Activated naive CD4-positive, alpha-beta T cell treated with anti-CD3 and anti-CD28 coated beads, Interleukin-2, amount 10 ng/mL, durations not matched to agents 7 days and 5 days (primary cell): ENCODE measurements around the gene SNAI3.
A peak's percentile ranks its signal among the peaks of the same experiment; 100 is the strongest.

Source experiments
- CTCF ChIA-PET: fragments of 350-600 bp; sonication (Branson Sonifier 250); formaldehyde crosslinking; loops from one replicate; lab custom pipeline; 2021; ENCODE audit warnings: antibody characterized with exemption; lab: Charles Lee
- DNase-seq: peaks from one replicate; pipeline ENCODE4 v3.0.0-alpha.2; 2020
- H3K27ac Mint-ChIP-seq: one replicate; pipeline ENCODE4 v1.8.0; 2021; ENCODE audit warnings: mild to moderate bottlenecking, moderate library complexity, mixed read lengths
- H3K27me3 Mint-ChIP-seq: one replicate; pipeline ENCODE4 v1.8.0; 2021; ENCODE audit warnings: mild to moderate bottlenecking, mixed read lengths
- H3K36me3 Mint-ChIP-seq: one replicate; pipeline ENCODE4 v1.8.0; 2021; ENCODE audit warnings: mixed read lengths
- H3K4me1 Mint-ChIP-seq: one replicate; pipeline ENCODE4 v1.8.0; 2021; ENCODE audit warnings: mixed read lengths
- H3K4me3 Mint-ChIP-seq: one replicate; pipeline ENCODE4 v1.8.0; 2021; ENCODE audit warnings: mild to moderate bottlenecking, moderate library complexity, mixed read lengths
- H3K9me3 Mint-ChIP-seq: one replicate; pipeline ENCODE4 v1.8.0; 2021; ENCODE audit warnings: mixed read lengths

SNAI3 gene

DNA sequence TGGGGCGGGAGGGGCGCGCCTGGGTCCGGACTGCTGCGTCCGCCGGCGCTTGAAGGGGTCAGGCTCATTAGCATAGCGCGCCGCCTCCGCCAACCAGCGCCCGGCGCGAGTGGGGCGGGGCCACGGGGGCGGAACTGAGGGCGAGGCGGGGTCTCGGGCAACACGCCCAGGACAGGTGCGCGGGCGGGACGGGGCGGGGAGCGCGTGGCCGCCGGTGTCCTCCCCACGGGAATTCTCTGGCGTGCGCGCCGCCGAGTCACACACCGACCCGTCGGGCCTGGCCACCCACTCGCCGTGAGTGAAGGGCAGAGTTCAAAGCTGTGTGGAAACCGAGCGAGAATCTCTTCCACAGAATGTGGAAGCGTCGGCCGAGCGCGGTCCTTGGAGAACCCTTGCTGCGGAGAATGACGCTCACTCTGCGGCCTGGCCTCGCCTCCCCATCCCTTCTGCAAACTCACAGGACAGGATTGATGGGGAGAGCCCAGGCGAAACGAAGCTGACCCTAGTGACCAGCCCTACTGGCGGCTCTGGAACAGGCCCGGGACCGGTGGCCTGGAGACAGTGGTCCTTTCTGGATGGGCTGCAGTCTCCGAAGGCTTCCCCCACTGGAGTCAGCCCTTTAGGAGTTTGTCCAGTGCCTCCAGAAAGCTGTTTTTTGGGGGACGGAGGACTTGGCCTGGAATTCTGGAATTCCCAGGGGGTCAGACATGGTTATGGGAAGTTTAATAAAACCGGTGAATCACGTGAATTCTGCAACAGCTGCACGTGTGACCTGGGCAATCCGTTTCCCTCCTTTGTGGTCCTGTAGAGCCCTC is at the start of gene SNAI3:
TSS of gene SNAI3 (minus strand) at position 69 of the 815 bp plus-strand sequence. CDS start 101 bp downstream, outside the sequence.
- peaks cover 16% of the 10 kb centered on the region for H3K36me3 Mint-ChIP-seq
- peak within 1 kb of the TSS; percentile 83 for H3K4me3 Mint-ChIP-seq
- H3K9me3 Mint-ChIP-seq = no peaks in the 10 kb centered on the region
- peaks cover 80% of the 10 kb centered on the region for H3K4me1 Mint-ChIP-seq
- peak; percentile 93 for DNase-seq
- CTCF ChIA-PET = interaction anchor here (0.9 kb wide), 1 partner anchor 20 kb away, joined by 4 read pairs; the partner anchor contains the start of gene CTU2
- peaks cover 13% of the 10 kb centered on the region for H3K27me3 Mint-ChIP-seq
- H3K27ac Mint-ChIP-seq = peak within 1 kb of the TSS; percentile 52

DNA sequence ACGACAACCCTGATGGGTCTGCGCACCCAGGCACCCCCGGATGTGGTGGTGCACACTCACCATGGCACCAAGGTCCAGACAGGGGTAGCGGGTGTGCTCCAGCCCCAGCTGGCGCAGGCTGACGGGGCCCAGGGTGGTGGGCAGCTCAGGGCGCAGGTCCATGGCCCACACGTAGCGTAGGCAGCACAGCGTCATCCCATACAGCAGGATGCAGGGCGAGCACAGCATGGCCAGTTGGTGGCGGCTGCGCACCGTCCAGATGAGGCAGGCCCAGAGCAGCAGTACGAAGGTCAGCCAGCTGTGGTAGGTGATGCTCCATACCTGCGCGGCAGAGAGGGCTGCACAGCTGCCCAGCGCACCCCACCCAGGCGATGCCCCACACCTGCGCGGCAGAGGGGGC is 49.8 kb upstream of the SNAI3 start:
- DNase-seq = no peak
- H3K4me3 Mint-ChIP-seq = no peak overlapping the region
- H3K4me1 Mint-ChIP-seq = peaks cover 7% of the 10 kb centered on the region
- no peak overlapping the region for H3K27ac Mint-ChIP-seq
- peaks cover 17% of the 10 kb centered on the region for H3K36me3 Mint-ChIP-seq
- H3K27me3 Mint-ChIP-seq = no peaks in the 10 kb centered on the region
- no peaks in the 10 kb centered on the region for H3K9me3 Mint-ChIP-seq
- CTCF ChIA-PET = interaction anchor here (1.0 to 3.6 kb wide), 4 partner anchors 10 to 79 kb away, joined by 3 to 49 read pairs (median 12); no protein-coding TSS in a partner anchor

DNA sequence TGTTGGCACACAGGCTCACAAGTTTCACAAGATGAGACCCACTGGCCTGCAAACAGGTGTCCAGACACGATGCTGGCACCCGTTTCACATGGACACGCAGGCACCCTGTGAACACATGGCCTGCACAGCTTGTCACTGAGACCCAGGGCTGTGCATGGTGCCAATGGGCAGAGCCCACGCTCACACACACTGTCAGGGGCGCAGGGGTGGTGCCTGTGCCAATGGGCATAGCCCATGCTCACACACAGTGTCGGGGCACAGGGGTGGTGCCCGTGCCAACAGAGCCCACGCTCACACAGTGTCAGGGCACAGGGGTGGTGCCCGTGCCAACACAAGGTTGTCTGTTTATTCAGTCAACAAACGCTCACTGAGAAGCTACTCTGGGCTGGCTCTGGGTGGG is 49.3 kb upstream of the SNAI3 start:
- CTCF ChIA-PET = interaction anchor here (1.4 to 3.6 kb wide), 3 partner anchors 11 to 50 kb away, joined by 4 to 49 read pairs (median 19); no protein-coding TSS in a partner anchor
- no peaks in the 10 kb centered on the region for H3K27me3 Mint-ChIP-seq
- H3K4me1 Mint-ChIP-seq = peaks cover 9% of the 10 kb centered on the region
- DNase-seq = no peak
- no peaks in the 10 kb centered on the region for H3K9me3 Mint-ChIP-seq
- H3K4me3 Mint-ChIP-seq = no peak overlapping the region
- H3K36me3 Mint-ChIP-seq = peaks cover 19% of the 10 kb centered on the region
- H3K27ac Mint-ChIP-seq = no peak overlapping the region

DNA sequence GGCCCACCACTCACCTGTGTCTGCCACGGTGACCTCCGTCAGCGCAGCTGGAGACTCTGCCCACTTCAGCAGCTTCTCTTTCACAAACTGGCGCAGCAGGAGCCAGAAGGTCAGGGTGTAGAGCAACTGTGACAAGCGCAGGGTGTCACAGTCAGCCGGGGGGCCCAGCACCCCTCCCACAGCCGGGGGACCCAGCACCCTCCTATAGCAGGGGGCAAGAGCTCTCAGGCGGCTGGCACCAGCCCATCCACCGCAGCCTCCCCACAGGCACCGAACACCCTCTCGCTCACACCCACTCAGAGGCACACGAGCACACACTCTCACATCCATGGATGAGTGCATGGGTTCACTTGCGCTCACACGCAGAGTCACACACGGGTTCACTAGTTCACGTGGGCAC is 48.8 kb upstream of the SNAI3 start:
- no peaks in the 10 kb centered on the region for H3K9me3 Mint-ChIP-seq
- H3K4me3 Mint-ChIP-seq = no peak overlapping the region
- no peak overlapping the region for H3K27ac Mint-ChIP-seq

DNA sequence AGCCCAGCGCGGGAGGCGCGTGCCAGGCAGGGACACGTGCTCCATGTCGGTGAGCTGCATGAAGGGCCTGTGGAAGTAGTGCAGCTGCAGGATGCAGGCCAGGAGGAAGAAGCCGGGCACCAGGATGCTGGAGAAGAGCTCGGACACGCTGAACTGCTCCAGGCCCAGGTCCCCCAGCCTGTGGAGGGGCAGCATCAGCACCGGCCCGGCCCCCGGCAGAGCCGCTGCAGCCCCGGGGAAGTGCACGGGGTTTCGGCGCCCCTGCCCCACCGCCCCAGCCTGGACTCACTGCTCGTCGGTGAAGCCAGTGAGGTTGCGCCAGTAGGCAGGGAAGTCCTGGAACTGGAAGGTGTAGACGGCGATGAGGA is 48.0 kb upstream of the SNAI3 start:
- Mint-ChIP-seq H3K36me3 (peaks cover 25% of the 10 kb centered on the region), H3K4me1 (peaks cover 9% of the 10 kb centered on the region), H3K27ac (no peak overlapping the region), H3K9me3 (no peaks in the 10 kb centered on the region), H3K27me3 (no peaks in the 10 kb centered on the region), H3K4me3 (no peak overlapping the region)
- CTCF ChIA-PET = interaction anchor here (0.7 to 0.9 kb wide), 2 partner anchors 9 to 13 kb away, joined by 3 read pairs; no protein-coding TSS in a partner anchor
- DNase-seq = no peak

More for the DNA sequence above, 48.8 kb upstream of the SNAI3 start:
- peaks cover 9% of the 10 kb centered on the region for H3K4me1 Mint-ChIP-seq
- DNase-seq = no peak
- H3K36me3 Mint-ChIP-seq = peaks cover 21% of the 10 kb centered on the region
- CTCF ChIA-PET = interaction anchor here (1.4 to 3.6 kb wide), 2 partner anchors 46 to 51 kb away, joined by 4 to 49 read pairs; no protein-coding TSS in a partner anchor
- H3K27me3 Mint-ChIP-seq = no peaks in the 10 kb centered on the region

DNA sequence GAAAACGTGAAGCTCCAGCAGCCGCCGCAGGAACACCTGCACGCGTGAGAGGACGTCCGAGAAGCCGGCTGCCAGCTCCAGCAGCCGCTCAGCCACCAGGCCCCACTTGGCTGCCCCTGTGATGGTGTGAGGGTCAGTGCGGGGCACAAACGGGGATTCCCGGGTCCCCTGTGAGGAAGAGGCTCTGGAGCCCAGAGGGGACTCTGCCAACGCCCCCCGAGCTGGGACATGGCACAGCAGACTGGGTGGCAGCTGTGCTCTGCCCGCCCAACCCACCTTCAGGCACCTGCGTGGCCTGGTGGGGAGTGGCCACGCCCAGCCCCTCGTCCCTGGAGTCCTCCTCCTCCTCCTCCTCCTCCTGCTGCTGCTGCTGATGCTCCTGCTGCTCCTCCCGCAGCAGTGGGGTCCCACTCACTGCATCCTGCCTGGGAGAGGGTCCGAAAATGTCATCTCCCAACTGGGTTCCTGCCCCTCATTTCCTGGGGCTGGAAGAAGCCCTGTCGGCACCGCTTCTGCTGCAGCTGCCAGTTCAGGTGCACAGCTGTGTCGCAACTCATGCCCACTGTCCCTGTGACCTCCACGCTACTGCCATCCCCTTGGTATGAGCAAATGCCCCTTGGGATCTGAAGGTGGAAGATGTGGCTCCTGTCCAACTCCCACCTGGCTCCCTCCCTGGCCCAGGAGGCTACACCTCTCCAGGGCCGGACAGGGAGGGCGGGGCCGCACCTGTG is 47.5 kb upstream of the SNAI3 start:
- DNase-seq = no peak
- peaks cover 24% of the 10 kb centered on the region for H3K36me3 Mint-ChIP-seq
- no peaks in the 10 kb centered on the region for H3K9me3 Mint-ChIP-seq
- CTCF ChIA-PET = interaction anchor here (0.7 to 0.9 kb wide), 2 partner anchors 9 to 14 kb away, joined by 3 read pairs; no protein-coding TSS in a partner anchor
- H3K27me3 Mint-ChIP-seq = no peaks in the 10 kb centered on the region
- H3K27ac Mint-ChIP-seq = no peak overlapping the region
- H3K4me1 Mint-ChIP-seq = peaks cover 9% of the 10 kb centered on the region
- H3K4me3 Mint-ChIP-seq = no peak overlapping the region

DNA sequence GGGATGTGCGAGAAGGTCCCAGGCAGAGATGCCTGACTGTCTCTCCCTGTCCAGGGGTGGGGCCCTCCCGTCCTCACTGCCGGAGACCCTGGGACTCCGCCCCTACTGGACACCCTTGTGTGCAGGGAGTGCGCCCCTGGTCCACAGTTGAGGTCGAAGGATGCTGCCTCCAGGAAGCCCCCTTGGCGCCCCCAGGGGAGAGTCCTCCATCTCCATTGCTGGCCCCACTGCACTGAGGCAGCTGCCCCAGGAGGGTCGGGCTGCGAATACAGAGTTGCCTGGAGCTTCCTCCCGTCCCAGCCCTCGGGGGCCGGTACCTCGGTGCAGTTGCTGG is 46.6 kb upstream of the SNAI3 start:
- Mint-ChIP-seq H3K36me3 (peaks cover 21% of the 10 kb centered on the region), H3K27me3 (no peaks in the 10 kb centered on the region), H3K27ac (peak overlapping the region; percentile 33), H3K4me1 (peaks cover 7% of the 10 kb centered on the region), H3K9me3 (no peaks in the 10 kb centered on the region), H3K4me3 (no peak overlapping the region)
- CTCF ChIA-PET = no interaction called here
- DNase-seq = no peak

DNA sequence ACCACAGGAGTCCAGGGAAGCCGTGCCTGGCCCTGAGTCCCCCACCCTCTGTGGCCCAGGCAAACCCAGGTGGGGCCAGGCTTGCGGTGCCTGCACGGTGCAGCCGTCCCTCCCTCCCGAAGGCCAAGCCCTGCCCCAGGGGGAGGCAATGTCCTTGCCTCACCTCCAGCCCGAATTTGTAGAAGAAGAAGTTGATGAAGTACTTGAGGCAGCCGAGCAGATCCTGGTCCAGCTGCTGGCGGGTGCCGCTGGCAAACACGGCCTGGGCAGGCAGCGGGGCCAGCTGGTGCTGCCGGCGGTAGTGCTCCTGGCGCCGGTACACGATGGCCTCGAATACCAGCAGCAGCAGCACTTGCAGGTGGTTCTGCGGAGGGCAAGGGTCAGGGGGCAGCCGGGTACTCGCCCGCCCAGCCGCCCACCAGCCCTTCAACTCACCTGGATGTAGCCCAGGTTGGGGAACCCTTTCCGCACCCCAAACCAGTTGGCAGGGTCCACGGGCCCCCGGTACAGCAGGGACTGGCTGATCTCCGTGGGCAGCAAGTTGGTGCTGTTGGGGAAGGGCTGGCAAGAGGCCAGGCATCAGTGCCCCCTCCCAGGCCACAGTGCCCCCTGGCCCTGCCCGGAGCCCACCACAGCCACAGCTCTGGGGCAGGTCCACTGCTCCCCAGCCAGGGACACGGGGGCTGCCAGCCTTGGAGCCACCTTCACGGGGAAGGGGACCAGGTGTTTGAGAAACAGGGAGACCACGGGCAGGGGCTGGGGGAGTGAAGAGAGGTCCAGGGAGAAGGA is 46.1 kb upstream of the SNAI3 start:
- Mint-ChIP-seq H3K27ac (peak overlapping the region; percentile 33), H3K27me3 (no peaks in the 10 kb centered on the region)

DNA sequence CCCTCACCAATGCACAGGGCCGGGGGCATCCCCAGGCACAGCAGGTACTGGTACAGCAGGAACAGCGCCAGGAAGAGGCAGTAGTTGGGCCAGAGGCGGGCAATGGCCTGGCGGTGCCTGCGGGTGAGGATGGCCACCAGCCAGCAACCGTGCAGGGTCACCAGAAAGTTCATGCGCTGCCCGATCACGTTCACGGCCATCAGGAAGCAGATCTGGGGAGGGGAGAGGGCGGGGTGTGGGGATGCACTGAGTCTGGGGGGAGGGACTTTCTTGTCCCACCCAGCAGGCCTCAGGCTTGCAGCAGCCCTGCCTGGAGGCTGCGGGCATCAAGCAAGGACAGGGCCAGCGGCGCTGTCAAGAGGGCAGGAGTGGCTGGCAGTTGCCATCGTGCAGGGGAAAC is 45.4 kb upstream of the SNAI3 start:
- no peak overlapping the region for H3K4me3 Mint-ChIP-seq
- peak overlapping the region; percentile 65 for H3K27ac Mint-ChIP-seq
- H3K4me1 Mint-ChIP-seq = peaks cover 7% of the 10 kb centered on the region
- peaks cover 23% of the 10 kb centered on the region for H3K36me3 Mint-ChIP-seq
- H3K9me3 Mint-ChIP-seq = no peaks in the 10 kb centered on the region
- no peak for DNase-seq
- CTCF ChIA-PET = no interaction called here
- H3K27me3 Mint-ChIP-seq = no peaks in the 10 kb centered on the region

More for the DNA sequence above, 46.1 kb upstream of the SNAI3 start:
- Mint-ChIP-seq H3K4me3 (no peak overlapping the region), H3K9me3 (no peaks in the 10 kb centered on the region), H3K36me3 (peaks cover 23% of the 10 kb centered on the region), H3K4me1 (peaks cover 7% of the 10 kb centered on the region)
- no peak for DNase-seq
- CTCF ChIA-PET = no interaction called here

DNA sequence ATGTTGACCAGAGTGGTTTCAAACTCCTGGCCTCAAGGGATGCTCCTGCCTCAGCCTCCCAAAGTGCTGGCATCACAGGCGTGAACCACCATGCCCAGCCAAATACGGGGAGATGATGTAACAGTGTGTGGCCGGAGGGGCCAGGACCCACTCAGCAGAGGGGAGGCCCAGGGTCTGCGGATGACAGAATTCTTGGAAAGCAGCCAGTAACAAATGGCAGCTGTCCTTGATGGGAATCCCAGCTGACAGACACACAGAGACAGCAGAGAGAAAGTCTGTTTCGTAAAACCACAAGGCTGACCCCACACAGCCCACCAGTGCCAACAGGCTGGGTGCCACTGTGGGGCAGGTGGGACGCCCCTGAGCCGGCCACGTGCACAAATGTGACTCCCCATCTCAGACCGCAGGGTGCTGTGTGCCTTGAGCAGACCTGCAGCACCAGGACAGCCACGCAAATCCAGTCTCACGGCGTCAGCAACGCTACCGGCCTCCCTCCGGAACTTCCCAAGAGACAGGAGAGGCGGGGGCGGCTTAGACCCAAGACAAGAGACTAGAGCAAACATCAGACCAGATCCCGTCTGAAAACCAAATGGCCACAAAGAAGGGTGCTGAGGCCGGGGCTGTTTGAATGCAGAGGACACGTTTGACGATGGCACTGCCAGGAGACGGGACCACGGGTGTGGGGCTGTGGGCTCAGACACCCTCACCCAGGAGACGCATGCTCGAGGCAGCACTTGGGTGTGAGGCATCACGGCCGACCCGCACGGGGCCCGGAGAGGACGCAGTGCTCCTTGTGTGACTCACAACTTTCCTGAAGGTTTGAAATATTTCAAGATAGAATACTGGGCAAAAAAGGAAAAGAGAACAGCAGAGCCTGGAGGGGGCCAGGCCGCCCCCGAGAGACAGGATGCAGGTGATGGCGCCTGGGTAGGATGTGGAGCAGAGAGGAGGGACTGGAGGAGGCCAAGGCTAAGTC is 44.6 kb upstream of the SNAI3 start:
- H3K27me3 Mint-ChIP-seq = no peaks in the 10 kb centered on the region
- peaks cover 28% of the 10 kb centered on the region for H3K36me3 Mint-ChIP-seq
- CTCF ChIA-PET = no interaction called here
- peak overlapping the region; percentile 65 for H3K27ac Mint-ChIP-seq
- DNase-seq = no peak
- no peak overlapping the region for H3K4me3 Mint-ChIP-seq
- H3K9me3 Mint-ChIP-seq = no peaks in the 10 kb centered on the region
- H3K4me1 Mint-ChIP-seq = peaks cover 7% of the 10 kb centered on the region

DNA sequence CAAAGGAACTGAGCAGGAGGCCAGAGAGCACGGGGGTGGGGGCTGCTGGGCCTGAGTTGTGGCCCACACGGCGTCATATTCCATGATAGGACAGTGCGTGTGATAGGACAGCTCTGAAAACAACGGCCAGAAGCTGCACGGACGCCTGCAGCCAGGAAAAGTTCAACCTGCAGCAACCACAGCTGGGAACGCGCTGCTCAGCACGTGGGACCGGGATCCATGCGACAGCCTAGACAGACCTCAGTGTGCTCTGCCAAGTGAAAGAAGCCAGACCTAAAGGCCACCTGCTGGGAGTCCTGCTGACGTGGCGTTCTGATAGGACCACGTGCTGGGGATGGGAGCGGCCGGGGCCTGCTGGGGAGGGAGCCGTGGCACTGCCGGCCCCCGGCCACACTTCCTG is 41.6 kb upstream of the SNAI3 start:
- CTCF ChIA-PET = no interaction called here
- Mint-ChIP-seq H3K27ac (no peak overlapping the region), H3K27me3 (no peaks in the 10 kb centered on the region), H3K36me3 (peaks cover 37% of the 10 kb centered on the region), H3K9me3 (no peaks in the 10 kb centered on the region), H3K4me1 (peaks cover 7% of the 10 kb centered on the region), H3K4me3 (no peak overlapping the region)
- no peak for DNase-seq

DNA sequence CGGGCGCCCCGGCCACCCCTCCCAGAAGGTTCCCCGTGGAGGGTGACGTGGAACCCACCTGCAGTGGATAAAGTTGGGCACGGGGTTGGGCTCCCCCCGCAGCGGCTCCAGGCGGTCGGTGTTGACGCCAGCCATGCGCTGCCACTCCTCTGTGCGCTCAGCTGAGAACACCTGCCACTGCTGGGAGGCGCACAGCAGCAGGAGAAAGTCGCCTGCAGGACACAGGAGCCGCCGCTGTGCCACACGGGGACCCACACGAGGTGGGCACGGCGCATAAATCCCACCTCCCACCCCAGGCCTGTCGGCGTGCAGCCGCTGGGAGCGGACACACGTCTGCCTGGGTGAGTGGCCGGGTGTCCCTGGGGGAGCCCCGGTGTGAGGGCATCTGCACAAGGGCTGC is 40.7 kb upstream of the SNAI3 start:
- H3K27ac Mint-ChIP-seq = no peak overlapping the region
- peaks cover 7% of the 10 kb centered on the region for H3K4me1 Mint-ChIP-seq
- no peak overlapping the region for H3K4me3 Mint-ChIP-seq
- H3K9me3 Mint-ChIP-seq = no peaks in the 10 kb centered on the region
- CTCF ChIA-PET = no interaction called here
- H3K27me3 Mint-ChIP-seq = no peaks in the 10 kb centered on the region
- no peak for DNase-seq
- peaks cover 37% of the 10 kb centered on the region for H3K36me3 Mint-ChIP-seq

DNA sequence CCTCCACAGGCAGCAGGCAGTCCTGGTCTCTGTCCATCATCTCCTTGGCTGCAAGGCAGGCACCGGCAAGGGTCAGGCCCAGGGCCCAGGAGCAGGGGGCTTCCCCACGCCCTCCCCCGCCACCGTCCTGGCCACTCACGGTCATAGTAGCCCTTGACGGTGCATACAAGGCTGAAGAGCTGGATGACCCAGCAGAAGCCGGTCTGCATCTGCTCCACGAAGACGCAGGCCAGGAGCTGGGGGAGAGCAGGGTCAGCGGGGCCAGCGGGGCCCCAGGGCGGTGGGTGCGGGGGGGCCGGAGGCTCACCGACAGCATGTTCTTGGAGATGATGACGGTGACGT is 40.1 kb upstream of the SNAI3 start:
- Mint-ChIP-seq H3K27ac (no peak overlapping the region), H3K36me3 (peaks cover 34% of the 10 kb centered on the region), H3K27me3 (no peaks in the 10 kb centered on the region), H3K4me3 (no peak overlapping the region), H3K4me1 (peaks cover 4% of the 10 kb centered on the region), H3K9me3 (no peaks in the 10 kb centered on the region)
- DNase-seq = no peak
- CTCF ChIA-PET = no interaction called here
